Neural progenitor cell (in vitro differentiated cells): Measurements from ENCODE around the gene OR1A1.
"Not testable (repeated sequence)": the region's sequence is repeated elsewhere in the genome, so short reads cannot be mapped to it uniquely, and the experiment has no call there.

Experiments used
- EZH2 ChIP-seq: fragments of 200-600 bp; sonication (generic); IDR thresholded peaks from 2 replicates; pipeline ENCODE4 v1.6.1; 2017; ENCODE audit warnings: antibody characterized with exemption, mild to moderate bottlenecking, moderate library complexity
- EZH2phosphoT487 ChIP-seq: fragments of 200-600 bp; sonication (generic); IDR thresholded peaks from 2 replicates; pipeline ENCODE4 v1.6.1; 2017; ENCODE audit warnings: antibody characterized with exemption
- TF ChIP-seq, protein P1 (sequence below): fragments of 200-600 bp; sonication (generic); IDR thresholded peaks from 2 replicates; pipeline ENCODE4 v1.5.1; 2017; ENCODE audit warnings: antibody characterized with exemption, mild to moderate bottlenecking

DNA sequence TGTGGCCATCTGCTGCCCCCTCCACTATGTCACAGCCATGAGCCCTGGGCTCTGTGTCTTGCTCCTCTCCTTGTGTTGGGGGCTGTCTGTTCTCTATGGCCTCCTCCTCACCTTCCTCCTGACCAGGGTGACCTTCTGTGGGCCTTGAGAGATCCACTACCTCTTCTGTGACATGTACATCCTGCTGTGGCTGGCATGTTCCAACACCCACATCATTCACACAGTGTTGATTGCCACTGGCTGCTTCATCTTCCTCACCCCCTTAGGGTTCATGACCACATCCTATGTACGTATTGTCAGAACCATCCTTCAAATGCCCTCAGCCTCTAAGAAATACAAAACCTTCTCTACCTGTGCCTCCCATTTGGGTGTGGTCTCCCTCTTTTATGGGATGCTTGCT, 33.6 kb downstream of the OR1A1 start:
- TF ChIP-seq, protein P1, sequence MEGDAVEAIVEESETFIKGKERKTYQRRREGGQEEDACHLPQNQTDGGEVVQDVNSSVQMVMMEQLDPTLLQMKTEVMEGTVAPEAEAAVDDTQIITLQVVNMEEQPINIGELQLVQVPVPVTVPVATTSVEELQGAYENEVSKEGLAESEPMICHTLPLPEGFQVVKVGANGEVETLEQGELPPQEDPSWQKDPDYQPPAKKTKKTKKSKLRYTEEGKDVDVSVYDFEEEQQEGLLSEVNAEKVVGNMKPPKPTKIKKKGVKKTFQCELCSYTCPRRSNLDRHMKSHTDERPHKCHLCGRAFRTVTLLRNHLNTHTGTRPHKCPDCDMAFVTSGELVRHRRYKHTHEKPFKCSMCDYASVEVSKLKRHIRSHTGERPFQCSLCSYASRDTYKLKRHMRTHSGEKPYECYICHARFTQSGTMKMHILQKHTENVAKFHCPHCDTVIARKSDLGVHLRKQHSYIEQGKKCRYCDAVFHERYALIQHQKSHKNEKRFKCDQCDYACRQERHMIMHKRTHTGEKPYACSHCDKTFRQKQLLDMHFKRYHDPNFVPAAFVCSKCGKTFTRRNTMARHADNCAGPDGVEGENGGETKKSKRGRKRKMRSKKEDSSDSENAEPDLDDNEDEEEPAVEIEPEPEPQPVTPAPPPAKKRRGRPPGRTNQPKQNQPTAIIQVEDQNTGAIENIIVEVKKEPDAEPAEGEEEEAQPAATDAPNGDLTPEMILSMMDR: not testable (repeated sequence)
- TF ChIP-seq EZH2, EZH2phosphoT487: not testable (repeated sequence)
